ENCODE measurements around the gene TUT7.
"Not testable (repeated sequence)": the region's sequence is repeated elsewhere in the genome, so short reads cannot be mapped to it uniquely, and the experiment has no call there.

TUT7 gene

GRCh38 chr9:86350006-86350760, 4.0 kb downstream of the TUT7 start:
- DNase-seq (ENCODE audit: low read depth in 2 of 2): no peak

- no peak for DNase-seq (ENCODE audit: low read depth in 2 of 2)
Measured at GRCh38 chr9:86349271-86349670, 4.9 kb downstream of the TUT7 start.

GRCh38 chr9:86347991-86348390, 6.2 kb downstream of the TUT7 start:
- DNase-seq (ENCODE audit: low read depth in 2 of 2): no peak

GRCh38 chr9:86344818-86345217, 9.4 kb downstream of the TUT7 start:
- no peak for DNase-seq (ENCODE audit: low read depth in 2 of 2)

- no peak for DNase-seq (ENCODE audit: low read depth in 2 of 2)
Measured at GRCh38 chr9:86342269-86342668, 11.9 kb downstream of the TUT7 start.

- DNase-seq (ENCODE audit: low read depth in 2 of 2): peak; percentile 26 to 39
Measured at GRCh38 chr9:86341007-86341491, 13.2 kb downstream of the TUT7 start.

GRCh38 chr9:86340356-86341006, 13.7 kb downstream of the TUT7 start:
- DNase-seq (ENCODE audit: low read depth in 2 of 2): no peak

GRCh38 chr9:86337469-86338108, 16.6 kb downstream of the TUT7 start:
- DNase-seq (ENCODE audit: low read depth in 2 of 2): no peak

- DNase-seq (ENCODE audit: low read depth in 2 of 2): no peak
Measured at GRCh38 chr9:86336058-86336457, 18.2 kb downstream of the TUT7 start.

GRCh38 chr9:86333651-86334050, 20.6 kb downstream of the TUT7 start:
- DNase-seq (ENCODE audit: low read depth in 2 of 2): no peak

GRCh38 chr9:86330186-86330585, 24.0 kb downstream of the TUT7 start:
- DNase-seq (ENCODE audit: low read depth in 2 of 2): no peak

- DNase-seq (ENCODE audit: low read depth in 2 of 2): no peak
Measured at GRCh38 chr9:86329649-86330048, 24.6 kb downstream of the TUT7 start.

- DNase-seq (ENCODE audit: low read depth in 2 of 2): no peak
Measured at GRCh38 chr9:86328156-86328555, 26.1 kb downstream of the TUT7 start.

GRCh38 chr9:86326536-86326935, 27.7 kb downstream of the TUT7 start:
- DNase-seq (ENCODE audit: low read depth in 2 of 2): no peak

- no peak for DNase-seq (ENCODE audit: low read depth in 2 of 2)
Measured at GRCh38 chr9:86324901-86325300, 29.3 kb downstream of the TUT7 start.

GRCh38 chr9:86324308-86324707, 29.9 kb downstream of the TUT7 start:
- peak in 1 of 2 experiments; percentile 33 for DNase-seq (ENCODE audit: low read depth in 2 of 2)

GRCh38 chr9:86322973-86323644, 31.1 kb downstream of the TUT7 start:
- no peak for DNase-seq (ENCODE audit: low read depth in 2 of 2)

GRCh38 chr9:86321373-86321772, 32.8 kb downstream of the TUT7 start:
- peak; percentile 79 to 81 for DNase-seq (ENCODE audit: low read depth in 2 of 2)

GRCh38 chr9:86318187-86318586, 36.0 kb downstream of the TUT7 start:
- no peak for DNase-seq (ENCODE audit: low read depth in 2 of 2)

- DNase-seq (ENCODE audit: low read depth in 2 of 2): no peak
Measured at GRCh38 chr9:86315078-86315477, 39.1 kb downstream of the TUT7 start.

GRCh38 chr9:86312959-86313358, 41.3 kb downstream of the TUT7 start:
- not testable (repeated sequence) for DNase-seq (ENCODE audit: low read depth in 2 of 2)

- no peak for DNase-seq (ENCODE audit: low read depth in 2 of 2)
Measured at GRCh38 chr9:86308687-86309086, 45.5 kb downstream of the TUT7 start.

Data from fibroblast of skin of left biceps (primary cell).